Endothelial cell (in vitro differentiated cells): ENCODE results near the gene LAGE3. TPM values are rescaled to one million over a fixed set of nuclear protein-coding genes. Genes with fewer than 3 reads are reported as not detected.
A peak's percentile ranks its signal among the peaks of the same experiment; 100 is the strongest.

ENCODE experiments used
- DNase-seq: peaks from one replicate; pipeline ENCODE4 v3.0.0; 2021; ENCODE audit warnings: low spot score
- H3K27ac Mint-ChIP-seq: one replicate; pipeline ENCODE4 v1.8.0; 2021; ENCODE audit warnings: mixed read lengths, inconsistent platforms; ENCODE audit not compliant: unreplicated experiment
- H3K27me3 Mint-ChIP-seq: one replicate; pipeline ENCODE4 v1.8.0; 2021; ENCODE audit warnings: mild to moderate bottlenecking, moderate library complexity, mixed read lengths, inconsistent platforms; ENCODE audit not compliant: unreplicated experiment
- H3K36me3 Mint-ChIP-seq: one replicate; pipeline ENCODE4 v1.8.0; 2021; ENCODE audit warnings: mild to moderate bottlenecking, low read depth, mixed read lengths, inconsistent platforms; ENCODE audit not compliant: unreplicated experiment
- H3K4me1 Mint-ChIP-seq: one replicate; pipeline ENCODE4 v1.8.0; 2021; ENCODE audit warnings: mild to moderate bottlenecking, mixed read lengths, inconsistent platforms; ENCODE audit not compliant: unreplicated experiment
- H3K4me3 Mint-ChIP-seq: one replicate; pipeline ENCODE4 v1.8.0; 2021; ENCODE audit warnings: mild to moderate bottlenecking, mixed read lengths, inconsistent platforms; ENCODE audit not compliant: unreplicated experiment
- H3K9me3 Mint-ChIP-seq: one replicate; pipeline ENCODE4 v1.8.0; 2021; ENCODE audit warnings: mixed read lengths, inconsistent platforms; ENCODE audit not compliant: unreplicated experiment
- total RNA-seq: library from RNA; stranded (reverse); fragmentation: NEBNext Ultra II Directional; extraction: Animal tissue kit (Norgen Biotek cat#: 25700); gene quantifications from one replicate; pipeline ENCODE4 v1.2.1, GENCODE V29; 2021; ENCODE audit not compliant: unreplicated experiment
- TF ChIP-seq, protein P1 (sequence below): fragments of 200-600 bp; sonication (generic); IDR thresholded peaks from one replicate; pipeline ENCODE4 v1.5.0; 2021; ENCODE audit warnings: antibody characterized with exemption; ENCODE audit not compliant: unreplicated experiment

LAGE3 gene
- total RNA-seq, 1 donor from 2014 or later, result 18.4 TPM

- no peak overlapping the region for H3K4me3 Mint-ChIP-seq
- H3K27ac Mint-ChIP-seq, result no peak overlapping the region
- TF ChIP-seq, protein P1, sequence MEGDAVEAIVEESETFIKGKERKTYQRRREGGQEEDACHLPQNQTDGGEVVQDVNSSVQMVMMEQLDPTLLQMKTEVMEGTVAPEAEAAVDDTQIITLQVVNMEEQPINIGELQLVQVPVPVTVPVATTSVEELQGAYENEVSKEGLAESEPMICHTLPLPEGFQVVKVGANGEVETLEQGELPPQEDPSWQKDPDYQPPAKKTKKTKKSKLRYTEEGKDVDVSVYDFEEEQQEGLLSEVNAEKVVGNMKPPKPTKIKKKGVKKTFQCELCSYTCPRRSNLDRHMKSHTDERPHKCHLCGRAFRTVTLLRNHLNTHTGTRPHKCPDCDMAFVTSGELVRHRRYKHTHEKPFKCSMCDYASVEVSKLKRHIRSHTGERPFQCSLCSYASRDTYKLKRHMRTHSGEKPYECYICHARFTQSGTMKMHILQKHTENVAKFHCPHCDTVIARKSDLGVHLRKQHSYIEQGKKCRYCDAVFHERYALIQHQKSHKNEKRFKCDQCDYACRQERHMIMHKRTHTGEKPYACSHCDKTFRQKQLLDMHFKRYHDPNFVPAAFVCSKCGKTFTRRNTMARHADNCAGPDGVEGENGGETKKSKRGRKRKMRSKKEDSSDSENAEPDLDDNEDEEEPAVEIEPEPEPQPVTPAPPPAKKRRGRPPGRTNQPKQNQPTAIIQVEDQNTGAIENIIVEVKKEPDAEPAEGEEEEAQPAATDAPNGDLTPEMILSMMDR, result no peak
- no peak for DNase-seq
- peaks cover 2% of the 10 kb centered on the region for H3K27me3 Mint-ChIP-seq
- no peaks in the 10 kb centered on the region for H3K36me3 Mint-ChIP-seq
- H3K4me1 Mint-ChIP-seq, result no peaks in the 10 kb centered on the region
- no peaks in the 10 kb centered on the region for H3K9me3 Mint-ChIP-seq
Observed at GRCh38 chrX:154495472-154495922, 16.4 kb upstream of the LAGE3 start.

DNA sequence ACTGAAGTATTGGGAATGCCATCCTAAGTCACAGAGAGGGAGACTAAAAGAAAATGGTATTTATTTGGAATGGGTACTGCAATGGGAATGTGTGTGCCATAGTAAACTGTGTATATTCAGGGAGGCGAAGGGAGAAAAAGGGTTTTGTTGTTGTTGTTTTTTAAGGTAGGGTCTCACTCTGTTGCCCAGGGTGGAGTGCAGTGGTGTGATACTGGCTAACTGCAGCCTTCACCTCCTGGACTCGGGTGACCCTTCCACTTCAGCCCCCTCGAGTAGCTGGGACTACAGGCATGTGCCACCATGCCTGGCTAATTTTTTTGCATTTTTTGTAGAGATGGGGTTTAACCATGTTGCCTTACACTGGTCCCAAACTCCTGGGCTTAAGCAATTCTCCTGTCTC, 15.6 kb upstream of the LAGE3 start:
- no peaks in the 10 kb centered on the region for H3K9me3 Mint-ChIP-seq
- TF ChIP-seq, protein P1, result no peak
- H3K4me1 Mint-ChIP-seq, result peaks cover under 1% of the 10 kb centered on the region
- no peak for DNase-seq
- no peaks in the 10 kb centered on the region for H3K36me3 Mint-ChIP-seq
- peaks cover 2% of the 10 kb centered on the region for H3K27me3 Mint-ChIP-seq
- H3K27ac Mint-ChIP-seq, result no peak overlapping the region
- no peak overlapping the region for H3K4me3 Mint-ChIP-seq

GRCh38 chrX:154490414-154491083, 11.5 kb upstream of the LAGE3 start, which contains the start of gene SLC10A3:
Gene SLC10A3, minus strand, starts transcription at chrX:154490629. Its CDS starts 1,689 bp downstream, at chrX:154488940.
- Mint-ChIP-seq H3K4me1 (peaks cover 2% of the 10 kb centered on the region), H3K4me3 (peak within 1 kb of the TSS; percentile 88), H3K36me3 (peaks cover 4% of the 10 kb centered on the region), H3K27me3 (peaks cover 4% of the 10 kb centered on the region), H3K27ac (peak within 1 kb of the TSS; percentile 52), H3K9me3 (no peaks in the 10 kb centered on the region)
- peak; percentile 86 for DNase-seq
- TF ChIP-seq, protein P1, result no peak

DNA sequence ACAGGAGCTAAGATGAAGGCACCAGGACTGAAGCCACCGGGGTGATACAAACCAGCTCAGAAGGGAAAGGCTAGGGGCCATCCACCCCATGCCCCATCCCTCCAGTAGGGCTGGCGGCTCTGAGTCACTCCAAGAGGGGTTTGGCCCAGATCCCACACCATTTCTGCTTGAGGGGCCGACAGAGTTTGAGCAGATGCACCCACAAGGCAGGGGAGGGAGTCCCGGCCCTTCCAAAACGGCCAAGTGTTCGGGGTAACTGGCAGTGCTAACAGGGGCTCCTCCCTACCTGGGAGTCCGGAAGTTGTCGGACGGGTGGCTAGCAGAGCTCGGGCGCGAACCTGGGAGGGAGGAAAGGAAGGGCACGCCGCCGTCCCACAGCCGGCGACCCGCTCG, 10.9 kb upstream of the LAGE3 start:
- DNase-seq, result no peak
- Mint-ChIP-seq H3K9me3 (no peaks in the 10 kb centered on the region), H3K27ac (no peak overlapping the region), H3K4me1 (peaks cover 2% of the 10 kb centered on the region), H3K4me3 (peak overlapping the region; percentile 88), H3K36me3 (peaks cover 4% of the 10 kb centered on the region), H3K27me3 (peaks cover 4% of the 10 kb centered on the region)
- TF ChIP-seq, protein P1, result no peak

DNA sequence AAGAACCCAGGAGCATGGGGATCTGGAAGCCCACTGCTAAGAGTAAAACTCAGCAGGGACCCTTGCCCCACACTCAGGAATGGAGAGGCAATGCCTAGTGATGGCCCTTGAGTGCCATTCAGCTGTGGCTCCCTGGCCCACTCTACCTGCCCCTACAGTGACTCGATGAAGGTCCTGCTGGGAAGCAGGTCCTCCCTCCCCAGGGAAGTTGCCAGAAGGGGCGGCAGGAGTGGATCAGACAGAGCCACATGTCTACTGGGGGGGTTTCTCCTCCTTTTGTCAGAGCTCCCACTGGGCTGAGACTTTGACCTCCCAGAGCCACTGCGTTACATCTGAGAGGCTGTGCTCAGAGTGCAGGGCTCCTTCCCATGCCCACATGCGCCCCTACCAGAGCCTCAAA, 10.1 kb upstream of the LAGE3 start:
- TF ChIP-seq, protein P1, result no peak
- no peaks in the 10 kb centered on the region for H3K9me3 Mint-ChIP-seq
- H3K27ac Mint-ChIP-seq, result no peak overlapping the region
- H3K36me3 Mint-ChIP-seq, result peaks cover 4% of the 10 kb centered on the region
- DNase-seq, result no peak
- peaks cover 2% of the 10 kb centered on the region for H3K4me1 Mint-ChIP-seq
- H3K27me3 Mint-ChIP-seq, result peaks cover 2% of the 10 kb centered on the region
- peak overlapping the region; percentile 88 for H3K4me3 Mint-ChIP-seq
